ENCODE data around the gene KCNIP4.

KCNIP4 gene

DNA sequence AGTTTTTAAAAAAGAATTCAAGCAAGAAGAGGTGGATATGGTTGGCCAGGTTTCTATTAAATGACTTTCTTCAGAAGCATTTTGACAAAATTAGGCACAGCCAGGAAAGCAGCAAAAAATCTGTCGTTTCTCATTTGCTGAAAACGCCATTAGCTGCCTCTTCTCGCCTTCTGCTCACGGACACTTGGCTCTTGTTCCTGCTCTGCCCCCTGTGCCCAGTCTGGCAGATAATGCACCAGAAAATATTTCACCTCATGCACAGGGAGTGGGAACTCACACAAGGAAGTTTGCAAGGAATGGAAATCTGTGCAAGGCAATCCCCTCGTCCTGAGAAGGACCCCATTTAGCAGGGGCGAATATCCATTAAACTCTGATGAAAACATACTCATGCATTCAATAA, 988.3 kb downstream of the KCNIP4 start:
- DNase-seq (ENCODE audit: low read depth in 2 of 2): no peak

DNA sequence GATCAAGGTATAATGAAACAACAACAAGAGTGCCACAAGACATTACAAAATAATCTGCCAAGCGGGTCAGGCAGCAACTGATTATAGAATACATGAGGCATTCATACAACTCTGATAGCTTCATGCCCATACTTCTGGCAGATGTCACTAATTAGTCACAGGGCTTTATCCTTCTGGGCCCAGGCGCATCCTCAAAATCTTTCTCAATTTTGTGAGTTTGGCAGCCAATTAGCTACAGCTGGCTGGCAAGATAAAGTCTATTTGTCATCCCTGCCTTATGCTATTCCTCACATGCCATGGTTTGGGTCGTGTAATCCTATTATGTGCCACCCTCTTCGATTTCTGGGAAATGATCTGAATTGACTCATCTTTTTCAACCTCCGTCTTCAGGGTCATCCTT, 994.0 kb downstream of the KCNIP4 start:
- DNase-seq (ENCODE audit: low read depth in 2 of 2): no peak

DNA sequence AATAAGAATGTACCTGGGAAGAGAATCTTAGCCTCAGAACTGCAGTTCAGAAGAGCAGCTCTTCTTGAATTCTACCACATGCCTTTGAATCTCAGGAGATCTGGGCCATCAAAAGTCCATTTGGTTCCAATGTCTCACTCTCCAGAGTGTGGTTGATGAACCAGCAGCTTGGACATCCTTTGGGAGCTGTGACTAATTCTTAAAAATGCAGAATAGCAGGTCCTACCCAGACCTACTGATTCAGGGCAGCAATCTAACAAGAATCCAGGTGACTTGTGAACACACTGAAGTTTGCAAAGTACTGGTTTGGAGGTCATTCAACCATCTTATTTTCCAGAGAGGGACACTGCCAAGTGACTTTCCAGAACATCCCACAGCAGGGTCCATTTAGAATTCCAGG, 1003.6 kb downstream of the KCNIP4 start:
- no peak for DNase-seq (ENCODE audit: low read depth in 2 of 2)

GRCh38 chr4:20944451-20944850, 1004.1 kb downstream of the KCNIP4 start:
- no peak for DNase-seq (ENCODE audit: low read depth in 2 of 2)

GRCh38 chr4:20938204-20938603, 1010.4 kb downstream of the KCNIP4 start:
- no peak for DNase-seq (ENCODE audit: low read depth in 2 of 2)

- DNase-seq (ENCODE audit: low read depth in 2 of 2): no peak
These were observed 1022.0 kb downstream of the KCNIP4 start for GRCh38 chr4:20926529-20926928.

- DNase-seq (ENCODE audit: low read depth in 2 of 2): no peak
These were observed 1023.4 kb downstream of the KCNIP4 start for GRCh38 chr4:20925176-20925575.

DNA sequence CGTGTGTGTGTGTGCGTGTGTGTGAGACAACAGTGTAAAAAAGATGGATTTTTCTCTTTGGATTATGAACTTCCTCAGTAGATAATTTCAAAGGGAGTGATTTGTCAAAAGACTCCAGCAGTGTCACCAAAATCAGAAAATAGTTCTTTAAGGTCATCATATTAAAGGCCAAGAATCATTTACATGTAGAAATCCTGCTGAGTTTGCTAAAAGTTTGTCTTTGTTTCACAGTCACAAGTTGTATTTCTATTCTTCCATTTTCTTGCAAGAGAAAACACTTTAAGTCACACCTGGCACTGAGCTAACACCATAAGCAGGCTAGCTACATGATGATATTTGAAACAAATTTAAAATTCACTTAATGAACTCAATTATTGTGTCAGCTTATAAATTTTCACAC, 1025.6 kb downstream of the KCNIP4 start:
- no peak for DNase-seq (ENCODE audit: low read depth in 2 of 2)

DNA sequence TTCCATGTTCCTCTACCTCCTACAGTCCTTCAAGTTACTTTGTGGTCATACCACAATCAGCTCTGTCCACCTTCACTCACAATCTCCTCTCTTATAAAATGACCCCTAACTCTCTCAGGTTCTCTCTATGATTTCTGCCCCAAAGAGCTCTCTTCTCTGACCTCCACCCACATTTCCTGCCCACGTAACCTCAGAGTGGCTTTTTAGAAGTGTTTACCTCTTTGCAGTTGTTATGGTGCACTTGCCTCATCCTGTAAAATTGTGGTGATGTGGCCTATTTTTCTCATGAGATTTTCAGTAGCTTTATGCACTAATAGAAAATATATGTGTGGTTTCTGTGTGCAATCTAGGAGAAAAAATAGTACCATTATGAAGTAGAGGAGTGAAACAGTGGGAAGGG, 1032.5 kb downstream of the KCNIP4 start:
- DNase-seq (ENCODE audit: low read depth in 2 of 2): no peak

DNA sequence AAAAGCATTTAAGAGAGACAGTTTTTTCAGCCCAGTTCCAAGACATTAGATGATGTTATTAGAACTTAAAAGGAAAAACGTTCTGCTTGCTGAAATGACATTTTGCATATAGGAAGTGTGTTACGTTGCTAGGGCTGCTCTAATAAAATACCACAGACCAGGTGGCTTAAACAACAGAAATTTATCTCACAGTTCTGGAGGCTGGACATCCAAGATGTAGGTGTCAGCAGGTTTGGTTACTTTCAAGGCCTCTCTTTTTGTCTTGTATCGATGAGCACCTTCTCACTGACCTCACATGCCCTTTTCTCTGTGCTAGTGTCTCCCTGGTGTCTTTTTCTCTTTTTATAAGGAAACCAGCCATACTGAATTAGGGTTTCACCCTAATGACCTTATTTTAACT, 1043.6 kb downstream of the KCNIP4 start:
- no peak for DNase-seq (ENCODE audit: low read depth in 2 of 2)

DNA sequence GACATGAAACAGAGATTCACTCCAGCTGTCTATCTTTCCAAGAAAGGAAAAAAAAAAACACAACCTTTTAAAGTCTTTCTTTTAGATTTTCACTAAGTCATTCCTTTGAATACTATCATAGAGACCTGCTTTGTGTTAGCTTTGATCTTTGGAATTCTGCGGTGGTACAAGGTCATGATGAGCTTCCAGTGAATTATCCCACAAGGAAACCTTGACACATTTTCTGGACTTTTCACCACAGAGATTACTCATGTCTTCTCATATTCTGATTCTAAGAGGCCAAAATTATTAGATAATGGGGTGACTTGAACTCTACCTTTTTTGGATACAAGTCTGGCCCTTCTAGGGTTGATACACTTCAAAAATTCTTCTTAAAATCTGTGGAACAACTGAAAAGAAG, 1046.7 kb downstream of the KCNIP4 start:
- no peak for DNase-seq (ENCODE audit: low read depth in 2 of 2)

- no peak for DNase-seq (ENCODE audit: low read depth in 2 of 2)
These were observed 1049.0 kb downstream of the KCNIP4 start for GRCh38 chr4:20899591-20899990.

DNA sequence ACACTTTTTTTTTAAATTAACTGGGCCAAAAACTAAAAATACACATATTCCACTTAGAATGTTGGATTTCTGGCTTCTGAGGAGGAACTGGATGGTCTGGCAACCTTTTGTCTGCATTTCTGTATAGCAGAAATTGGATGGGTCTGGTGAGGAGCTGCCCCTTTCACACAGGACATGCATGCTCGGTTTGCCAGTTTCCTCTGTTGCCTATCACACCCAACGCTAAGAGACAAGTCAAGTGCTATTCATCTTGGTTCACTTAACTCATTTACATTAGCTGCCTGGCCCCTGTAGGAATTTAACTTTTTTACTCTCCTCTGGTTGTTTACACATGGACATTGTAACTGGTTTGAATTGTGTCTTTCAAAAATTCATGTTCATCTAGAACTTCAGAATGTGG, 1052.6 kb downstream of the KCNIP4 start:
- DNase-seq (ENCODE audit: low read depth in 2 of 2): no peak

GRCh38 chr4:20895208-20895607, 1053.4 kb downstream of the KCNIP4 start:
- DNase-seq (ENCODE audit: low read depth in 2 of 2): no peak

GRCh38 chr4:20890761-20891160, 1057.8 kb downstream of the KCNIP4 start:
- no peak for DNase-seq (ENCODE audit: low read depth in 2 of 2)

GRCh38 chr4:20889901-20890300, 1058.7 kb downstream of the KCNIP4 start:
- DNase-seq (ENCODE audit: low read depth in 2 of 2): no peak

GRCh38 chr4:20883677-20884076, 1064.9 kb downstream of the KCNIP4 start:
- DNase-seq (ENCODE audit: low read depth in 2 of 2): no peak

- DNase-seq (ENCODE audit: low read depth in 2 of 2): no peak
These were observed 1065.3 kb downstream of the KCNIP4 start for GRCh38 chr4:20883231-20883630.

- no peak for DNase-seq (ENCODE audit: low read depth in 2 of 2)
These were observed 1066.1 kb downstream of the KCNIP4 start for GRCh38 chr4:20882500-20882899.

DNA sequence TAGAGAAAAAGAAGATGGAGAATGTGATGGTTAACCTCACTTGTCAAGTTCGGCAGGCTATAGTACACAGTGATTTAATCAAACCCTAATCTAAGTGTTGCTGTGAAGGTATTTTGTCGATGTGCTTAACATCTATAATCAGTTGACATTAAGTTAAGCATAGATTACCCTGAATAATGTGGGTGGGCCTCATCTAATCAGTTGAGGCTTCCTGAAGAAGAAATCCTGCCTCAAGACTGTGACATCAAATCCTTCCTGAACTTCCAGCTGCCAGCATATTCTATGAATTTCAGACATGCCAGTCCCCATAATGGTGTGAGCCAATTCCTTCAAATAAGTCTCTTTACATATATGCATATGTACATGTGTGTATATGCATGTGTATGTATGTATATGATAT, 1066.9 kb downstream of the KCNIP4 start:
- no peak for DNase-seq (ENCODE audit: low read depth in 2 of 2)

- DNase-seq (ENCODE audit: low read depth in 2 of 2): no peak
These were observed 1069.8 kb downstream of the KCNIP4 start for GRCh38 chr4:20878806-20879205.

DNA sequence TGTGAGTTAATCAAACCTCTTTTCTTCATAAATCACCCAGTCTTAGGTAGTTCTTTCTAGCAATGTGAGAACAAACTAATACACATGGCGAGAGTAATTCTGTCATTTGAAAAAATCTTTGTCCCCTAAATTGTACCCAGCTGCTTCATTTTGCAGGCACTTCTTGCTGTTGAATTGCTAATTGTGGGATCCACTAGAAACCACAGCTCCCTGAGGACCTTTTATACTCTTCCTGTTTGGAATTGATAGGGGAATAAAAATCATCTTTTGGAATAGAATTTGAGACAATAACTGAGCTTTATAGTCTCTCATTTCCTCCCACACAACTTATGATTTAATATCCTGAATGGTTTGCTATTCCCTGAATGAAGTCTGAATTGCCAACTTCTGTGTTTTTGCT, 1078.1 kb downstream of the KCNIP4 start:
- DNase-seq (ENCODE audit: low read depth in 2 of 2): no peak

DNA sequence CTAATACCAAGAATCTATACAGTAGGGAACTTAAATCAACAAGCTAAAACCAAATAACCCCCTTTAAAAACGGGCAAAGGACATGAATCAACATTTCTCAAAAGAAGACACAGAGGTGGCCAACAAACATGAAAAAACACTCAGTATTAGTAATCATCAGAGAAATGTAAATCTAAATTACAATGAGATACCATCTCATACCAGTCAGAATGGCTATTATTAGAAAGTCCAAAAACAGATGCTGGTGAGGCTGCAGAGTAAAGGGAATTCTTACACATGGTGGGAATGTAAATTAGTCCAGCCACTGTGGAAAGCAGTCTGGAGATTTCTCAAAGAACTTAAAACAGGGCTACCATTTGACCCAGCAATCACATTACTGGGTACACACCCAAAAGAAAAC, 1080.5 kb downstream of the KCNIP4 start:
- no peak for DNase-seq (ENCODE audit: low read depth in 2 of 2)

DNA sequence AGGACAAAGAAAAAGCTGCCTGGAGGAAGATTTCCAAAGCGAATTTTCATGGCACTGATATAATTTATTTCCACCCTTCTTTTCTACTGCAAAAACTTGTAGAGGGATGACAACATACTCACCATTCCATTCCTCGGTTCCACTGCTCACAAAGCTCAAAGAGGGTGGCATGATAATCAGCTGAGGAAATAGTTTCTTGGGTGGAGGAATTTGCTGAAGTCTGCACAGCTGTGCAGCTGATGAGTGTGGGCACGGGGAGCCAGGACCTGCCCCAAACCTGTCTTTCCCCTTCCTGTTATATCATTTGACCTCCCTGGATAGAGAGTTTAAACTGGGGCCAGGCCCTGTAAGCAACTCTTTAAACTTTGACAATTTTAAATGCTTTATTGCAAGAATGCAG, 1087.7 kb downstream of the KCNIP4 start:
- no peak for DNase-seq (ENCODE audit: low read depth in 2 of 2)

Measured in stimulated activated CD4-positive, alpha-beta T cell treated with anti-CD3 and anti-CD28 coated beads, Interleukin-15, amount 100 ng/mL, for 48 hours (primary cell).